GM10266 (cell line): ENCODE data around the gene CSNK1D.

ENCODE experiments used
- DNase-seq: peaks from one replicate; pipeline ENCODE4 v3.0.0; 2012; ENCODE audit errors: extremely low spot score
- CTCF ChIP-seq: IDR thresholded peaks from 2 replicates; pipeline ENCODE4 v1.5.1; 2012; ENCODE audit warnings: mild to moderate bottlenecking, low read depth; ENCODE audit not compliant: control insufficient read depth, insufficient read depth; ENCODE audit errors: missing control alignments

The CSNK1D gene

GRCh38 chr17:82318772-82319606 is 45.5 kb upstream of the CSNK1D start:
- no peak for DNase-seq
- no peak for TF ChIP-seq CTCF

GRCh38 chr17:82318169-82318498 is 44.6 kb upstream of the CSNK1D start:
- no peak for TF ChIP-seq CTCF
- DNase-seq: no peak

GRCh38 chr17:82317394-82318168 is 44.1 kb upstream of the CSNK1D start, which contains the start of gene CD7:
Gene CD7, minus strand, starts transcription at chr17:82317608. Its CDS starts 113 bp downstream, at chr17:82317495.
- TF ChIP-seq CTCF: no peak
- DNase-seq: no peak

- no peak for DNase-seq
- no peak for TF ChIP-seq CTCF
These were observed 43.3 kb upstream of the CSNK1D start for GRCh38 chr17:82316651-82317393.

GRCh38 chr17:82315703-82316358 is 42.3 kb upstream of the CSNK1D start:
- no peak for DNase-seq

More at GRCh38 chr17:82315703-82316358, 42.3 kb upstream of the CSNK1D start:
- no peak for TF ChIP-seq CTCF
